ENCODE measurements around the gene SYT12. TPM values are rescaled to one million over a fixed set of nuclear protein-coding genes. Genes with fewer than 3 reads are reported as not detected.

SYT12 gene
- total and polyA plus RNA-seq, 2 of the 4 experiments (the other 2 are of a cell fraction) = 0.54 to 0.74 TPM

DNA sequence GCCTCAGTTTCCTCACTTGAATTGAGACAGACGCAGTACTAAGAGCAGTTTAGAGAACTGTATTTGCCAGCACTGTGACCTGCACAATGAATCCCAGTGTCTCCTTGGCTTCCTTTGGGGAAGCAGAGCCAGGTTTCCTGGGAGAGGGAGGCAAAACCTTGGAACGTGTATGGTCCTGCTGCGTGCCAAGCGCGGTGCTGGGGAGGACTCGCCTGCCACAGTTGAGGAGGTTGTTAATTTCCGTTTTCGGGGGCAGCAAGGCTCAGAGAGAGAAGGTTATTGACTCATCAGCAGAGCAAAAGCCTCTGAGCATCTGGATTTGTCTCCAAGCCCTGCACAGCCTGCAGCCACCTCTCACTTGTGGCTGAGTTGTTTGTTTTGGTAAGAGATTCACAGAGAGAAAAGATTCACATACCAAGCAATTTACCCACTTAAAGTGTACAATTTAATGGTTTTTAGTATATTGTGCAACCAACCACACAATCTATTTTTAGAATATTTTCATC lies 10.8 kb downstream of the SYT12 start (continued):
- TF ChIP-seq BHLHE40 (IDR thresholded peaks at IDR 0.05; ENCODE audit: low read depth, low read length) = peak; percentile 64; the same call in 1 of the 2 replicates

GRCh38 chr11:67034350-67034749 lies 11.4 kb downstream of the SYT12 start:
- H3K18ac ChIP-seq (ENCODE audit: low read depth, low read length) = no peak overlapping the region
- POLR2A ChIA-PET (ENCODE audit: unreplicated experiment) = no interaction called here
- intact Hi-C loops (cut with micrococcal nuclease) (loop anchor here (5.0 kb wide), 2 partner anchors 177 to 192 kb away; partner anchors contain the start of genes LRFN4 and RCE1), in situ Hi-C loops (cut with MboI; ENCODE audit: low sequenced_read_pairs) (no loop called here), dilution Hi-C loops (cut with HindIII; ENCODE audit: low sequenced_read_pairs, unreplicated experiment) (no loop called here)
- H3K4me2 ChIP-seq (ENCODE audit: low read depth, low read length) = peak overlapping the region; percentile 16; the same call in 1 of the 2 replicates
- H3K14ac ChIP-seq (replicated peaks; ENCODE audit: low read depth, low read length) = no peak overlapping the region
- DNase-seq = no peak
- no peak overlapping the region for H4K5ac ChIP-seq (ENCODE audit: low read depth, low read length)
- no peak overlapping the region for H2BK15ac ChIP-seq (ENCODE audit: low read depth, low read length)
- H2AFZ ChIP-seq (replicated peaks; ENCODE audit: low read length, poor library complexity) = no peak overlapping the region
- no peak overlapping the region for H3K56ac ChIP-seq (ENCODE audit: extremely low read depth, insufficient read depth, low read length)
- H4K20me1 ChIP-seq (ENCODE audit: insufficient read depth, low read length) = peaks cover 23% of the 10 kb centered on the region
- no peaks in the 10 kb centered on the region for H3K36me3 ChIP-seq (ENCODE audit: control insufficient read depth, insufficient read depth, low read length)
- peaks cover 16% of the 10 kb centered on the region for H3K4me1 ChIP-seq (ENCODE audit: control insufficient read depth, insufficient read depth, low read length)
- TF ChIP-seq BHLHE40 (IDR thresholded peaks at IDR 0.05; ENCODE audit: low read depth, low read length) (no peak), SMC3 (IDR thresholded peaks at IDR 0.05; ENCODE audit: low read depth, low read length) (no peak; the same call in 1 of the 2 replicates), MXI1 (IDR thresholded peaks at IDR 0.05; ENCODE audit: borderline replicate concordance, low read depth, low read length) (no peak), MAFK (IDR thresholded peaks at IDR 0.05; ENCODE audit: low read depth, low read length) (no peak), RCOR1 (IDR thresholded peaks at IDR 0.05; ENCODE audit: insufficient replicate concordance, low read length) (no peak), RFX5 (IDR thresholded peaks at IDR 0.05; ENCODE audit: low read depth, low read length) (no peak), MAZ (IDR thresholded peaks at IDR 0.05; ENCODE audit: borderline replicate concordance, low read depth, low read length) (no peak)
- TF ChIP-seq, protein P1, sequence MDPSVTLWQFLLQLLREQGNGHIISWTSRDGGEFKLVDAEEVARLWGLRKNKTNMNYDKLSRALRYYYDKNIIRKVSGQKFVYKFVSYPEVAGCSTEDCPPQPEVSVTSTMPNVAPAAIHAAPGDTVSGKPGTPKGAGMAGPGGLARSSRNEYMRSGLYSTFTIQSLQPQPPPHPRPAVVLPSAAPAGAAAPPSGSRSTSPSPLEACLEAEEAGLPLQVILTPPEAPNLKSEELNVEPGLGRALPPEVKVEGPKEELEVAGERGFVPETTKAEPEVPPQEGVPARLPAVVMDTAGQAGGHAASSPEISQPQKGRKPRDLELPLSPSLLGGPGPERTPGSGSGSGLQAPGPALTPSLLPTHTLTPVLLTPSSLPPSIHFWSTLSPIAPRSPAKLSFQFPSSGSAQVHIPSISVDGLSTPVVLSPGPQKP (IDR thresholded peaks at IDR 0.05; ENCODE audit: borderline replicate concordance, low read depth, low read length) = no peak
- TF ChIP-seq, protein P2, sequence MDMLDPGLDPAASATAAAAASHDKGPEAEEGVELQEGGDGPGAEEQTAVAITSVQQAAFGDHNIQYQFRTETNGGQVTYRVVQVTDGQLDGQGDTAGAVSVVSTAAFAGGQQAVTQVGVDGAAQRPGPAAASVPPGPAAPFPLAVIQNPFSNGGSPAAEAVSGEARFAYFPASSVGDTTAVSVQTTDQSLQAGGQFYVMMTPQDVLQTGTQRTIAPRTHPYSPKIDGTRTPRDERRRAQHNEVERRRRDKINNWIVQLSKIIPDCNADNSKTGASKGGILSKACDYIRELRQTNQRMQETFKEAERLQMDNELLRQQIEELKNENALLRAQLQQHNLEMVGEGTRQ (IDR thresholded peaks at IDR 0.05; ENCODE audit: low read depth, low read length) = no peak
- H3K27ac ChIP-seq (ENCODE audit: insufficient read depth, low read length) = no peak overlapping the region
- H3K23ac ChIP-seq (ENCODE audit: low read depth, low read length) = no peak overlapping the region
- H2BK20ac ChIP-seq (ENCODE audit: low read depth, low read length) = no peak overlapping the region
- no TSS peak for BruUV-seq (replicated peaks)
- no peak overlapping the region for H4K8ac ChIP-seq (ENCODE audit: low read depth in 2 of 2, low read length in 2 of 2)
- H2AK5ac ChIP-seq (ENCODE audit: low read depth, low read length) = peak overlapping the region; percentile 48; the same call in 1 of the 2 replicates
- no peak overlapping the region for H2AK9ac ChIP-seq (replicated peaks; ENCODE audit: low read depth, low read length, poor library complexity)
- no peak for ATAC-seq (ENCODE audit: low read depth)
- no peak overlapping the region for H4K91ac ChIP-seq (ENCODE audit: insufficient read depth, low read depth, low read length)
- H3K27me3 ChIP-seq (ENCODE audit: control insufficient read depth, insufficient read depth, low read length) = no peaks in the 10 kb centered on the region
- CTCF ChIA-PET = no interaction called here
- H3K9me1 ChIP-seq (ENCODE audit: insufficient read depth, low read length) = peaks cover 15% of the 10 kb centered on the region
- no peaks in the 10 kb centered on the region for H3K9me3 ChIP-seq (ENCODE audit: control insufficient read depth, insufficient read depth, low read length)
- no peak overlapping the region for H2BK5ac ChIP-seq (ENCODE audit: low read depth, low read length, poor library complexity, severe bottlenecking)
- no peak overlapping the region for H3K9ac ChIP-seq (ENCODE audit: low read depth, low read length)
- no peak overlapping the region for H3K4me3 ChIP-seq (ENCODE audit: insufficient read depth, low read depth, low read length)
- no CpG with 5 or more reads among the region's 6 CpGs for WGBS, 2 experiments (ENCODE audit: extremely low coverage in 2 of 2, insufficient read length in 1 of 2)
- no peak overlapping the region for H2BK120ac ChIP-seq (ENCODE audit: low read depth, low read length)
- no peak overlapping the region for H3K4ac ChIP-seq (ENCODE audit: low read depth, low read length)
- peaks cover 0 to 6% of the 10 kb centered on the region in 2 experiments; a peak in 1 of 4 replicates for H3K79me1 ChIP-seq (ENCODE audit: low read depth in 1 of 2, low read length in 2 of 2)
